NOMO-1 treated with DMSO at 0.1 percent for 48 hours (cell line): Measurements from ENCODE around the gene SLC2A5.

ENCODE experiments used
- DNase-seq: peaks from one replicate; lab custom pipeline; 2025; ENCODE audit not compliant: unreplicated experiment; lab: John Stamatoyannopoulos, UW

SLC2A5 gene

DNA sequence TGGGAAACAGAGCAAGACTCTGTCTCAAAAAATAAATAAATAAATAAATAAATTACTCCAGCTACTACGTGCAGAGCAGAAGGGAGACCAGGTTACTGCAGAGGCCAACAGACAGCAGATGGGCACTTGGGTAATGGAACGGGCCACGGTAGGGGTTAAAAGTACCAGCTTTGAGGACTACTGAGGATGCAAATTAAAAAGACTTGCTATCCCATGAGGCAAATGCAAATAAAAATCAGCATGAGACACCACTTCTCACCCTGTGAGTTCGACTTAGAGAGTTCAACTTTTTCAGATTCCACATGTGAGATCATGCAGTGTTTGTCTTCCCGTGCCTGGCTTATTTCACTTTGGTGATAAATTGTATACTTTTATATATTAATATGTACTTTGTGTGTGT, 6.6 kb downstream of the SLC2A5 start:
- DNase-seq = no peak

DNA sequence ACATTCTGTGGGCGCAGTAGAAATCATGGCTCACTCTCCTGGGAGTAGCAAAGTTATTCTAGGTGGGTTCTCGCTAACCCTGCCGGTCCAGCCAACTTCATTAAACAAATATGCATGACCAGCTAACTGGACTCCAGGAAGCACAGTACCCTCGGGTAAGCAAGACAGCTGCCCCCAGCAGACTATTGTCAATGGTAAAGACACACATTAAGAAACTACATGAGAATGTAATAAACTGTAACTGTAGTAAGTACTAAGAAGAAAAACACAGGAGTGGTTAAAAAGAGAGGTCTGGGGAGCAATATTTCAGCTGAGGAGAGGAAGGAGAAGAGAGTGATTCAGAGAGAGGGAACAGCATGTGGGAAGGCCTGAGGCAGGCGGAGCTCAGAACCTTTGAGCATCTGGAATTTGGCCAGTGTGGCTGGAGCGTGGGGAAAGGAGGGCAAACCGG, 7.4 kb downstream of the SLC2A5 start:
- no peak for DNase-seq

DNA sequence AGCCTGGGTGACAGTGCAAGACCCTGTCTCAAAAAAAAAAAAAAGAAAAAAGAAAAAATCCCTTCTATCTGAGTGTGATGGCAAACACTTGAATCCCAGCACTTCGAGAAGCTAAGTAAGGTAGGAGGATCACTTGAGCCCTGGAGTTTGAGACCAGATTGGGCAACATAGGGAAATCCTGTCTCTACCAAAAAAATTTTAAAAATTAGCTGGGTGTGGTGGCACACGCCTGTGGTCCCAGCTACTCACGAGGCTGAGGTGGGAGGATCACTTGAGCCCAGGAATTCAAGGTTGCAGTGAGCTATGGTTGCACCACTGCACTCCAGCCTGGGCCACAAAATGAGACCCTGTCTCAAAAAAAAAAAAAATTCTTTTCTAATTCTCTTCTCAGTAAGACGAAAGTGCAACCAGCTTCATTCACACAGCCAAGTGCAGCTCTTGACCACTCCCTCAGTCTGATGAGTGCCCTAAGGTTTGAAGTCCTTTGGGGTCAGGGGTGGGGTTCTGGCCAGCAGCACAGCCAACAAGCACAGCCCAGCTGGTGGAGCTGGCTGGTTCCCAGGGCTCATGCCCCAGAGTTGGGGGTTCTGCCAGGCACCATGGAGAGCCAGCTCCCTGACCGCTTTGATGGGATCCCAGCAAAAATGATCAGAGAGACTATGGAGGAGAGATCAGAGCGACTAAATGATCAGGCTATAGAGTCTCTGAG, 8.0 kb downstream of the SLC2A5 start:
- DNase-seq = no peak

DNA sequence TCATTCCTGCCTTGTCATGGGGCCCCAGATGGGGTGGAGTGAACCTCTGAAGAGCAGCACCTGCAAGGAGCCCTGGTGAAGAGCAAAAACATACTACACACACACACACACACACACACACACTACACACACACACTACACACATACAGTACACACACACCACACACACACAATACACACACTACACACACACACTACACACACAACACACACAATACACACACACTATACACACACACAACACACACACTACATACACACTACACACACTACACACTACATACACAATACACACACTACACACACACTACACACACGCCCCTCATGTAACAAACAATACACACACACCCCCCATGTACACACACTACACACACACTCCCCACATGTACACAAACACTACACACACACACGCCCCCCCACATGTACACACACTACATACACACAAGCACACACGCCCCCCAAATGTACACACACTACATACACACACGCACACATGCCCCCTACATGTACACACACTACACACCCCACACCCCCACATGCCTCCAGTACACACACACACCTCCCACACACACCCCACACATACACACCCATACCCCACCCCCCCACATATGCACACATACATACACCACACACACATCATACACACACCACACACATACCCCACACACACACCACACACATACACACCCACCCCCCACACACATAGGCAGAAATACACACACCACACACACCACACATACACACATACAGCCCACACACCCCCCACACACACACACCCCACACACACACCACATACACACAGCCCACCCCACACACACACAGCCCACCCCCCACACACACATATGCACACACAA, 9.3 kb downstream of the SLC2A5 start:
- DNase-seq = no peak

DNA sequence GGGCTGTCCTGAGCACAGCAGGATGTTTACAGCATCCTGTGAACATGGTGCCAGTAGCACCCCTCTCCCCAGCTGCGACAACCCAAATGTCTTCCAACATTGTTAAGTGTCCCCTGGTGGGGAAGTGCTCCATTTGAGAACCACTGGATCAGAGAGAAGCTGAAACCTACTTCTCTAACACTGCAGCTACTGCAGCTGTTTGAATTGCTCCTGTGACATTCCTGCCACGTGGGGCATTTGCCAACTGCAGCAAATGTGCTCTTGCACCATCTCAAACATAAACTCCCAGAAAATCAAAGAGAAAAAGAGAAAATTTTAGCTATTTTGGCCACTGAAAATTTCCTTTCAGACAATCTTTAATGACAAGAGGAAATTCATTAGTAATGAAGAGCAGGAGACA, 11.0 kb downstream of the SLC2A5 start:
- no peak for DNase-seq

DNA sequence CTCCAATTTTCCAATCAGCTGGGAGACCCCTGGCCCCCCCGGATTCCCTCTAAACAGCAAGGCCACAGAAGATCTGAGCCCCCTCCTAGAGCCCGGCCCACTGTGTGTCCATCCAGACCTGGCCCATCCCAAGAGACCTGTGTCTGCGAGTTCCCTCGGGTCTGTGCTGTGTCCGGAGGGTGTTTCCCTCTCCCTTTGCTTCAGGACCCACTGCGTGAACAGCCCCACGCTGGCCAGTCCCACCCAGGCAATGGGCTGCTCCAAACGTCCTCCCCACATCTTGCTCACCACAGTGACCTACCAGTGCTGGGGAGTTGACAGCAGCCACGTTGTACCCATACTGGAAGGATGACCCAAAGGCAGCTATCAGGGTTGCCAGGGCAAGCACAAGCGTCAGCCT, 11.6 kb downstream of the SLC2A5 start:
- DNase-seq = no peak

DNA sequence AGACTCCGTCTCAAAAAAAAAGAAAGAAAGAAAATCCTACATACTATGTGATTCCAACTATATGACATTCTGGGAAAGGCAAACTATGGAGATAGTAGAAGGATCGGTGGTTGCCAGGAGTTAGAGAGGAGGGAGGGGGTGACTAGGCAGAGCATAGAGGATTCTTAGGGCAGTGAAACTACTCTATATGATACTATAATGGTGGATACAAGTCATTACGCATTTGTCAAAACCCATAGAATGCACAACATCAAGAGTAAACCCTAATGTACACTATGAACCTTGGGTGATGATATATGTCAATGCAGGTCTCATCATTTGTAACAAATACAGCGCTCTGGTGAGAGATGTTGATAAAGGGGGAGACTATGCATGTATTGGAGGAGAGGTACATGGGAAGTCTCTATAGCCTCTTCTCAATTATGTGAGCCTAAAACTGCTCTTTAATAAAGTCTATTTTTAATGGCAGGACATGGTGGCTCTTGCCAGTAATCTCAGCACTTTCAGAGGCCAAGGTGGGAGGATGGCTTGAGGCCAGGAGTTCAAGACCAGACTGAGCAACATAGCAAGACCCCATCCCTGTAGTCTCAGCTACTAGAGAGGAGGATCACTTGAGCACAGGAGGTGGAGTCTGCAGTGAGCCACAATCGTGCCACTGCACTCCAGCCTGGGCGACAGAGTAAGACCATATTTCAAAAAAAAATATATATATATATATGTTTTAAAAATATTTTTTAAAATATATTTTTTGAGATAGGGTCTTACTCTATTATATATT, 17.0 kb downstream of the SLC2A5 start:
- DNase-seq = no peak

DNA sequence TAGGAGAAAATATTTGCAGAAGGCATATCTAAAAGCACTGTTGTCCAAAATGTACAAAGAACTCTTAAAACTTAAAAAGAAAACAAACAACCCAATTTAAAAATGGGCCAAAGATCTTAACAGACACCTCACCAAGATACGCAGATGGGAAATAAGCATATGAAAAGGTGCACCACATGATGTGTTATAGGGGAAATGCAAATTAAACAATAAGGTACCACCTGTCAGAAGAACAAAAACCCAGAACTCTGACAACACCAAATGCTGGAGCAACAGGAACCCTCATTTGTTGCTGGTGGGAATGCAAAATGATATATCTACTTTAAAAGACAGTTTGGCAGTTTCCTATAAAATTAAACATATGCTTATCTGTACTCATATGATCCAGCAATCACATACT, 18.1 kb downstream of the SLC2A5 start:
- no peak for DNase-seq

DNA sequence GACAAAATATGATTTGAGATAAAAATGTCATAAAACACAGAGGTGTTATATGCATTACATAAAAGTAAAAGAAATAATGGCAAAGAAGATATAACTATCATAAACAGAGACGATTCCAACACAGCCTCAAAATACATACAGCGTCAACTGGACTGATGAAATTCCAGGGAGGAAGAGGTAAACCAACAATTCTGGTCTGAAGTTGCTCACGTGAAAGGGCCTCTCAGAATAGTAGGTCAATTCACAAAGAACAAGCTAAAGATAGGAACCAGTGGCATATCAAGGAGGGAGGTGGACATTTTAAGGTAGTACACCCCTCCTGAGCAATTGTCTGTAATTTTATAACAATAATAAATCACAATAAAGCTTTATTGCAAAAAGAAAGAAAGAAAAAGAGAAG, 18.6 kb downstream of the SLC2A5 start:
- DNase-seq = no peak

DNA sequence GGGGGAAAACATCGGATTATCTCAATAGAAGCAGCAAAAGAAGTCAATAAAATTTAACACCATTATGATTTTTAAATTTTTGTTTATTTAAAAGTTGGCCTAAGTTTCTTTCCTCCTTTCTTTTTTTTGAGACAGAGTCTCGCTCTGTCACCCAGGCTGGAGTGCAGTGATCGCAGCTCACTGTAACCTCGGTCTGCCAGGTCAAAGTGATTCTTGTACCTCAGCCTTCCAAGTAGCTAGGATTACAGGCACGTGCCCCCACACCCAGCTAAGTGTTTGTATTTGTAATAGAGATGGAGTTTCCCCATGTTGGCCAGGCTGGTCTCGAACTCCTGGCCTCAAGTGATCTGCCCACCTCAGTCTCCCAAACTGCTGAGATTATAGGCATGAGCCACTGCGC, 20.9 kb downstream of the SLC2A5 start:
- no peak for DNase-seq

DNA sequence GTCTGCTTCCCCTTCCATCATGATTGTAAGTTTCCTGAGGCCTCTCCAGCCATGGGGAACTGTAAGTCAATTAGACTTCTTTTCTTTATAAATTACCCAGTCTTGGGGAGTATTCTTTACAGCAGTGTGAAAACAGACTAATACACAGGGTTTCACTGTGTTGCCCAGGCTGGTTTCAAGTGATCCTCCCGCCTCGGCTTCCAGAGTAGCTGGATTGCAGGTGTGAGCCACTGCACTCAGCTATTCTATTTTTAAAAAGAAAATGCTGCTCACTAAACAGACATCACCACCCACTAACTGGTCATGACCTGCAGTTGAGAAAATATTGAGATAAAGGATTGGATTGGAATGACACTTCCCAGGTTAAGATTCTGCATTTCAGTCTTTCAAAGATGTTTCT, 22.4 kb downstream of the SLC2A5 start:
- no peak for DNase-seq

DNA sequence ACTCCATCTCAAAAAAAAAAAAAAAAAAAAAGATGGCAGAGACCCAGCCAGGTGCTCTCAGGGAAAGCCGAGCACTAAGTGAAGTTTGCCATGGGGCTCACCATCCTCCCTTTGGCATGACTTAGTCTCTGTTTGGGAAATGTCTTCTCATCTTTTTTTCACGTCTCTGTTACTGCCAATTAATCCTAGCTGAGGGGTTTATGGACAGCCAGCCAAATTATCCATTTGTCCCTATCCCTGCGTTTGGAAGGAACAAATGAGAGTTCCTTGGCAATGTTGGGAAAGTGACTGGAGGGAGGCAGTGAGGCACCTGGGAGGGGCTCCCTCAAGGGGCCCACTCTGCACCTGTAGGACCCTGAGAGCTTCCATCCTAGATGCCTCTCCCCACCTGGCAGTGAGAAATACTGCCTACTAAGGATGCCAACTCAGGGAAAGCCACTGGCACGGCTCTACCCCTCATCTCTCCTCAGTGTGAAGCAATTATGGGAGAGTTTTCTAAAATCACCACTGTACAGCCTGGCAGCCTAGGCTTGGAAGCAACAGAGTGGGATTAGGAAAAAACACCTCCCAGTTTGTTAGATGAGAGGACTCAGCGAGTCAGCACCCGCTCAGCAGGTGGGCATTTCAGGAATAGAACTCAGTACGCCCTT, 23.4 kb downstream of the SLC2A5 start:
- DNase-seq = no peak

DNA sequence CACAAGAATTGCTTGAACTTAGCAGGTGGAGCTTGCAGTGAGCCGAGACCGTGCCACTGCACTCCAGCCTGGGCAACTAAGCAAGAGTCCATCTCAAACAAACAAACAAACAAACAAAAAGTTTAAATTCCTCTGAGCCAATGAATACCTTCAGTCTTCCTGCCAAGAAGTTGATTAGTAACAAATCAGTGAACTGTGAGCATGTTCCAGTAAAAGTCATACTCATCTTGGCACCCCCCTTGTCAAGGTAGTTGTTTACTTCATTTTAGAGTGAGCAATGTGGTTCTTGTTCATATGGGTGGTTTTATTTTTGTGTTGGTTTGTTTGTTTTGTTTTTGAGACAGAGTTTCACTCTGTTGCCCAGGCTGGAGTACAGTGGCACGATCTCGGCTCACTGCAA, 25.2 kb downstream of the SLC2A5 start:
- DNase-seq = no peak

DNA sequence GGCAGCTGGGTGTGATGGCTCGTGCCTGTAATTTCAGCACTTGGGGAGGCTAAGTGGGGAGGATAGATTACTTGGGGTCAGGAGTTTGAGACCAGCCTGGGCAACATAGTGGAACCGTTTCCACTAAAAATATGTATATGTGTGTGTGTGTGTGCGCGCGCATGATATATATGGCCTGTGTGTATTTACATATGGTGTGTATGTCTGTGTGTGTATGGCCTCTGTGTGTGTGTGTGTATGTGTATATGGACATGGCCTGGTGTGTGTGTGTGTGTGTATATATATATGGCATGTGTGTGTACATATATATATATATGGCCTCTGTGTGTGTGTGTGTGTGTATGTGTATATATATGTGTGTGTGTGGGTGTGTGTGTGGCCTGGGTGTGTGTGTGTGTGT, 27.2 kb downstream of the SLC2A5 start:
- DNase-seq = no peak

DNA sequence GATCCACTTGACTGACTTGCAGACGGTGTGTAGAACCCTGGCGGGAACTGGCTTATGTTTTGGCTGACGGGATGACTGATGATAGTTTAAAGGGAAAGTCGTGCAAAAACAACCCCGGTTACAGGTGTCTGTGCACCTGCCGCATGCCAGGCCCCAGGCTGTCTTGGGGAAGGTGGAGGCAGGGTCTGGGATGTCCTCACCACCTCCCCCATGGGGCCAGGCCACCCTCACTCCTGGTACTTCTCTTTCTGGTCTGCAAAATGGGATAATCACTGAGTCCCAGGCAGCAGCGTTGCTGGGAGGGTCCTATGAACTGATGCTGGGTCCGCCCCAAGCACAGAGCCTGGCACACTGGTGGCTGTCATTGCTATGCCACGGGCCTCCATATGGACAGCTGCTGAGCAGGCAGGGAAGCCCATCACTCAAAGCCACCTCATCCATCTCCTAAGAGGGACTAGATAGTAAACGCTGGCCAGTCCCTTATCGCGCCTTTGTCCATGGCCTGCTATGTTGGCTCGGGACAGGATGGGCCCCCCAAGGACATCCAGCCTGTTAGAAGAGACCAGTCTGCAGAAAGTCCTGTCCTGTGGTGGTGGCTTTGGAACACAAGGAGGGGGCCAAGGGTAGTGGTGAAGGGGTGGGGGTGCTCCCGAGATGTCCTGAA, 28.2 kb downstream of the SLC2A5 start:
- DNase-seq = no peak

DNA sequence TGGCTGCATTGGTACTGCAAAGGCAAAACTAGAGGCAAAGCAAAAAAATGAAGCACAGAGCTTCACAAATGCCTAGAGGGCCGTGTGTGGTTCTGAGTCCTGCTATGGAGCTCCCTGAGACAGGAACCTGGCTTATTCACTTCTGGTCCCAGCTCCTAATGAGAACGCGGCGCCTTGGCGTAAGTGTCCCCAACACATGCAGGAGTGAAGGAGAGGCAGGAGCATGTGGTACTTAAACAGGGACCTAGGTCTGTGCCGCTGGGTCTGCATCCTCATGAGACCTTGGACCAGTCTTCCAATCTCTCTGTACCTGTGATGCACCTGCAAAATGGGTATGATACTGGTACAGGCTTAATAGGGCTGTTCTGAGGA, 28.8 kb downstream of the SLC2A5 start:
- DNase-seq = no peak

DNA sequence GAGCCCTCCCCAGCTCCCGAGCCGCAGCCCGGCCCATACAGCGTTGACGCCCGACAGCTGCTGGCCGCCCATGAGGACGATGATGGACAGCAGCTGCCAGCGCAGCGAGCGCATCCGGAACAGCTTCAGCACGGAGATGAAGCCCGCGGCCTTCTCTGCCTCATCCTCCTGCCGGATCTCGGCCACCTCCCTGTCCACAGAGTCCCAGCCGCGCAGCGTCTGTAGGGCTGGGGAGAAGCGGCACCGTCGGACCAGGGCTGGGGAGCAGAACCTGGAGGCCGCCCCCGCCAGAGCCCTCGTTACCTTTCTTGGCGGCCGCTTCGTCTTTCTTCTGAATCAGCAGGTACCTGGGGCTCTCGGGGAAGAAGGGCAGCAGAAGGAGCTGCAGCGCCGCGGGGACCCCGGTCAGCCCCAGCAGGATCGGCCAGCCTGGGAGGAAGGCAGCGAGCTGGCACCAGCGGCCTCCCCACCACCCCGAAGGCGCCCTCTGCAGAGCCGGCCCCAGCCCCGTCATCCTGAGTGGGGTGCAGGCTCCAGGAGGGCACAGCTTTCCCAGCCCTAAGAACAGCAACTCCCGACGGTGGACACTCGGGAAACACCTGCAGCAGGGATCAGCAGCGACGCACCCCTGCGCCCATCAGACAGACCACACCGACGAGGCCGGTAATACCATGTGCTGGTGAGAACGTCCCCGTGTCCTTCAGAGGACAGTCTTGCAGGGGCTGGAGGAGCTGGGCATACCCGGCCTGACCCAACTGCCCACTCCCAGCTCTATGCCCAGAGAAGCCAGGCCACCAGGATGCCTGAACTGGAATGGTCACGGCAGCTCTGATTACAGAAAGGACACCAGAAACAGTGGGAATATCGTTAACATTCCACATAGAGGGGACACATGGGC, 29.4 kb downstream of the SLC2A5 start:
- no peak for DNase-seq

DNA sequence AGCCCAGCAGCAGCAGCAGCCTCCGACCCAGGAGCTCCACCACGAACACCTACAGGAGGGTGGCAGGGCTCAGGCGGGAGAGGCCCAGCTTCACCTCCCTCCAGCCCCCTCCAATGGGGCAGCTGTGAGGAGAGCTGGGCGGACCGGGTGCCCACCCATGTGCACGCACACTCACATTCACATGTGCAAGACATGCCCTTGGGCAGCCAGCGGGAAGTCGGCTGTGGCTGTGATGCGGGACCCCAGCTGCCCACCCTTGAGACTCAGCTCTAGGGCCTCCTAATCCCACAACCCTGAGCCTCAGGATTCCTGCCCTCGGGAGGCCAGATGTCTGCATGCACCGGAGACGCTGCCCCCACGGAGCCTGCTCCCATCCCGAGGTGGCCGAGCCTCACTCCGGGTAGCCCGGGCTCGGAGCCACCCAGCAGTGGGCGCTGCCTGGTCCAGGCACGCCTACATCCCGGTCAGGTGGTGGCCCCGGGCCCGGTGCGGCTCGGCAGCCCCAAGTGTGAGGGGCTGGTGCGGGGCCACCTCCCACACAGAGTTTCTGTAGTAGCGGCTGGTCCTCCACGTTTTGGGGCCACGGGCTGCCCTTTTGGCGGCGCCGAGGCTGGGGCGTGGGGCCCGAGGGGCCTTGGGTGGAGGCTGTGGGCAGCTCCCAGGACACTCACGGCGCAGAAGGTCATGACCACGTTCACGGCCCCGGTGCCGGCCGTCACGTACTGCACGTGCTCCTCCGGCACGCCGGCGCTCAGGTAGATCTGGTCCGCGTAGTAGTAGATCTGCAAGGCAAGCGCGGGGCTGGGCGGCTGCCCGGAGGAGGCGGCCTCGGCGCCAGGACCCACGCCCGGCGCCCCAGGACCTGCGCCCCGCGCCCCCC, 30.3 kb downstream of the SLC2A5 start:
- DNase-seq = no peak

DNA sequence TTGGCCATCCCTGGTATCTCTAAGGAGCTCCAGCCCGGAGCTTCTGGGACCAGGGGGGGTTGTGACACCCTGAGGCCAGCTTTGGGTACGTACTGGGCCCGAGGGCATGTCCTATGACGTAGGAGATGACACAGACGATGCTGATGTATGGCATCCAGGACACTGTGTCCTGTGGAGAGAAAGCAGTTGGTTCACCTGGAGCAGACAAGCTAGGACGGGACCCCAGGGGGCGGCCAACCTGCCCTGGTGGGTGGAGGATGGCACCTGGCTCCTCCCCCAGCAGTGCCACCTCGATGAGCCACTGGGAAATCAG, 31.1 kb downstream of the SLC2A5 start:
- DNase-seq = no peak
